Measurements from ENCODE around the gene ARID3C. TPM values are rescaled to one million over a fixed set of nuclear protein-coding genes. Genes with fewer than 3 reads are reported as not detected.
A peak's percentile ranks its signal among the peaks of the same experiment; 100 is the strongest.

ARID3C gene
- total and polyA plus RNA-seq, 10 of the 15 experiments (the other 5 are each of a cell fraction or from before 2014, with no cell fraction given): not detected

DNA sequence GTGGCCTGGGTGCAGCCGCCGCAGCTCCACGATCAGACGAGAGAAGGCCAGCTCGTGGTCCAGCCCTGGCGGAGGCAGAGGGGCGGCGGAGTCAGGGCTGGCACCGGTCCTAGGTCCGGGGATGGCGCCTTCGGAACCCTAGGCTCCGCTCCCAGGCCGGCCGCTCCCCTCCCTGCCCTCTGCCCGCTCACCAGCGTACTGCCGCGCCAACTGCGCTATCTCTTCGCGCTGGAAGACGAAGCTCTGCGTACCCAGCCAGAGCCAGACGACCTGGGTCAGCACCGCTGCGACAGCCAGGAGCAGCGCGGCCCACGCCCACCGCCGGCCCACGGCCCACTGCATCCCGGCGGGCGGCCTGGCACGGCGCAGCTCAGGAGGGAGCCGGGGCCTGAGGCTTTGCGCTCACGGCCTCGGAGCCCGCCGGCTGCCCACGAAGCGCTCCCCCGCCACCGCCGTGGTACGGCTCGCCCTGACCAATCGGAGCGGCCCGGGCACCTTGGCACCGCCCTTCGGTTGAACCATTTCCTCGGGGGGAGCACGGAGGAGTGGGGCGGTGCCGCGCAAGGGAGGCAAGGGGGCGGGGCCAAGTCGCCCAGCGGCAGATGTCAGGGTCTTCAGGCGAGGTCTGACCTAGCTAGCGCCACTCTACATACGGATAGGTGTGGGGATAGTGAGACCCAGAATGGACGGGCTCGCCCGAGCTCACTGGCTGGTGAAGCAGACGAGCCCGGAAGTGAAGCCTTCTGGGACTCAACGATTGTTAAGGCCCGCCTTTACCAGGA is 8.7 kb upstream of the ARID3C start, which contains the start of gene SIGMAR1 (continued):
- no peak for TF ChIP-seq TCF3 (IDR thresholded peaks at IDR 0.05; ENCODE audit: borderline replicate concordance, insufficient read depth, low read depth, low read length)
- TF ChIP-seq, protein P1, sequence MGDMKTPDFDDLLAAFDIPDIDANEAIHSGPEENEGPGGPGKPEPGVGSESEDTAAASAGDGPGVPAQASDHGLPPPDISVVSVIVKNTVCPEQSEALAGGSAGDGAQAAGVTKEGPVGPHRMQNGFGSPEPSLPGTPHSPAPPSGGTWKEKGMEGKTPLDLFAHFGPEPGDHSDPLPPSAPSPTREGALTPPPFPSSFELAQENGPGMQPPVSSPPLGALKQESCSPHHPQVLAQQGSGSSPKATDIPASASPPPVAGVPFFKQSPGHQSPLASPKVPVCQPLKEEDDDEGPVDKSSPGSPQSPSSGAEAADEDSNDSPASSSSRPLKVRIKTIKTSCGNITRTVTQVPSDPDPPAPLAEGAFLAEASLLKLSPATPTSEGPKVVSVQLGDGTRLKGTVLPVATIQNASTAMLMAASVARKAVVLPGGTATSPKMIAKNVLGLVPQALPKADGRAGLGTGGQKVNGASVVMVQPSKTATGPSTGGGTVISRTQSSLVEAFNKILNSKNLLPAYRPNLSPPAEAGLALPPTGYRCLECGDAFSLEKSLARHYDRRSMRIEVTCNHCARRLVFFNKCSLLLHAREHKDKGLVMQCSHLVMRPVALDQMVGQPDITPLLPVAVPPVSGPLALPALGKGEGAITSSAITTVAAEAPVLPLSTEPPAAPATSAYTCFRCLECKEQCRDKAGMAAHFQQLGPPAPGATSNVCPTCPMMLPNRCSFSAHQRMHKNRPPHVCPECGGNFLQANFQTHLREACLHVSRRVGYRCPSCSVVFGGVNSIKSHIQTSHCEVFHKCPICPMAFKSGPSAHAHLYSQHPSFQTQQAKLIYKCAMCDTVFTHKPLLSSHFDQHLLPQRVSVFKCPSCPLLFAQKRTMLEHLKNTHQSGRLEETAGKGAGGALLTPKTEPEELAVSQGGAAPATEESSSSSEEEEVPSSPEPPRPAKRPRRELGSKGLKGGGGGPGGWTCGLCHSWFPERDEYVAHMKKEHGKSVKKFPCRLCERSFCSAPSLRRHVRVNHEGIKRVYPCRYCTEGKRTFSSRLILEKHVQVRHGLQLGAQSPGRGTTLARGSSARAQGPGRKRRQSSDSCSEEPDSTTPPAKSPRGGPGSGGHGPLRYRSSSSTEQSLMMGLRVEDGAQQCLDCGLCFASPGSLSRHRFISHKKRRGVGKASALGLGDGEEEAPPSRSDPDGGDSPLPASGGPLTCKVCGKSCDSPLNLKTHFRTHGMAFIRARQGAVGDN (IDR thresholded peaks at IDR 0.05): peak; percentile 56
- 0 out of 2 replicates have a peak, but pooled peaks have one; percentile 3 for TF ChIP-seq NR2C1 (IDR thresholded peaks at IDR 0.05)
- TF ChIP-seq JUNB (IDR thresholded peaks at IDR 0.05): no peak
- peak; percentile 96 for TF ChIP-seq POLR2A (IDR thresholded peaks at IDR 0.05; ENCODE audit: low read depth, low read length)
- no peak for TF ChIP-seq HDGF (IDR thresholded peaks at IDR 0.05)
- TF ChIP-seq RBBP5 (conservative IDR thresholded peaks at IDR 0.05): no peak
- TF ChIP-seq ATF7 (IDR thresholded peaks at IDR 0.05; ENCODE audit: low read depth): peak; percentile 98
- no peak for TF ChIP-seq ZSCAN29 (IDR thresholded peaks at IDR 0.05)
- TF ChIP-seq CHD1 (IDR thresholded peaks at IDR 0.05; ENCODE audit: low read depth, low read length): peak; percentile 97
- TF ChIP-seq IKZF1 (conservative IDR thresholded peaks at IDR 0.05): peak; percentile 77
- TF ChIP-seq POU2F2 (IDR thresholded peaks at IDR 0.05; ENCODE audit: borderline replicate concordance, low read depth, low read length): no peak
- TF ChIP-seq MXI1 (IDR thresholded peaks at IDR 0.05; ENCODE audit: low read depth, low read length): no peak
- TF ChIP-seq, protein P2, sequence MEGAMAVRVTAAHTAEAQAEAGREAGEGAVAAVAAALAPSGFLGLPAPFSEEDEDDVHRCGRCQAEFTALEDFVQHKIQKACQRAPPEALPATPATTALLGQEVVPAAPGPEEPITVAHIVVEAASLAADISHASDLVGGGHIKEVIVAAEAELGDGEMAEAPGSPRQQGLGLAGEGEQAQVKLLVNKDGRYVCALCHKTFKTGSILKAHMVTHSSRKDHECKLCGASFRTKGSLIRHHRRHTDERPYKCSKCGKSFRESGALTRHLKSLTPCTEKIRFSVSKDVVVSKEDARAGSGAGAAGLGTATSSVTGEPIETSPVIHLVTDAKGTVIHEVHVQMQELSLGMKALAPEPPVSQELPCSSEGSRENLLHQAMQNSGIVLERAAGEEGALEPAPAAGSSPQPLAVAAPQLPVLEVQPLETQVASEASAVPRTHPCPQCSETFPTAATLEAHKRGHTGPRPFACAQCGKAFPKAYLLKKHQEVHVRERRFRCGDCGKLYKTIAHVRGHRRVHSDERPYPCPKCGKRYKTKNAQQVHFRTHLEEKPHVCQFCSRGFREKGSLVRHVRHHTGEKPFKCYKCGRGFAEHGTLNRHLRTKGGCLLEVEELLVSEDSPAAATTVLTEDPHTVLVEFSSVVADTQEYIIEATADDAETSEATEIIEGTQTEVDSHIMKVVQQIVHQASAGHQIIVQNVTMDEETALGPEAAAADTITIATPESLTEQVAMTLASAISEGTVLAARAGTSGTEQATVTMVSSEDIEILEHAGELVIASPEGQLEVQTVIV (IDR thresholded peaks at IDR 0.05; ENCODE audit: borderline replicate concordance, partially characterized antibody): peak; percentile 50
- TF ChIP-seq ETV6 (conservative IDR thresholded peaks at IDR 0.05 in 1 of 2, IDR thresholded peaks at IDR 0.05 in 1 of 2; ENCODE audit: borderline replicate concordance in 1 of 2, low read depth in 1 of 2): no peak
- no peak for TF ChIP-seq MEF2A (IDR thresholded peaks at IDR 0.05; ENCODE audit: insufficient read depth, low read depth, low read length)
- no peak for TF ChIP-seq SUZ12 (IDR thresholded peaks at IDR 0.05; ENCODE audit: unreplicated experiment)
- no peak for TF ChIP-seq EZH2 (IDR thresholded peaks at IDR 0.05; ENCODE audit: borderline replicate concordance, control insufficient read depth, low read depth, low read length)
- TF ChIP-seq SMAD1 (IDR thresholded peaks at IDR 0.05; ENCODE audit: low read depth, partially characterized antibody): no peak
